NT2/D1 (cell line): ENCODE measurements around the gene CIBAR2.

Source experiments
- SUZ12 ChIP-seq: IDR thresholded peaks from 2 replicates; pipeline ENCODE4 v1.6.1; 2011; ENCODE audit not compliant: insufficient read length, insufficient read depth; ENCODE audit errors: extremely low read depth
- YY1 ChIP-seq: IDR thresholded peaks from 2 replicates; pipeline ENCODE4 v1.6.1; 2011; ENCODE audit not compliant: insufficient read length, insufficient read depth
- ZNF274 ChIP-seq: IDR thresholded peaks from 2 replicates; pipeline ENCODE4 v1.6.1; 2011; ENCODE audit warnings: mild to moderate bottlenecking, low read depth, low read length

GRCh38 chr16:85114909-85115567 is 2.8 kb upstream of the CIBAR2 start:
- TF ChIP-seq YY1 (no peak), ZNF274 (no peak), SUZ12 (no peak)
